ENCODE measurements around the gene LDLRAD4.
"Not testable (repeated sequence)": the region's sequence is repeated elsewhere in the genome, so short reads cannot be mapped to it uniquely, and the experiment has no call there.

The LDLRAD4 gene

GRCh38 chr18:13681701-13682100, 463.1 kb downstream of the LDLRAD4 start:
- DNase-seq (ENCODE audit: low spot score), result no peak

- no peak for DNase-seq (ENCODE audit: low spot score)
Measured at GRCh38 chr18:13684546-13684945, 466.0 kb downstream of the LDLRAD4 start.

- DNase-seq (ENCODE audit: low spot score), result no peak
Measured at GRCh38 chr18:13688191-13689136, 469.9 kb downstream of the LDLRAD4 start.

GRCh38 chr18:13690060-13690459, 471.5 kb downstream of the LDLRAD4 start:
- DNase-seq (ENCODE audit: low spot score), result not testable (repeated sequence)

GRCh38 chr18:13695337-13695736, 476.8 kb downstream of the LDLRAD4 start:
- DNase-seq (ENCODE audit: low spot score), result not testable (repeated sequence)

GRCh38 chr18:13696961-13697360, 478.4 kb downstream of the LDLRAD4 start:
- DNase-seq (ENCODE audit: low spot score), result no peak

GRCh38 chr18:13700153-13700552, 481.6 kb downstream of the LDLRAD4 start:
- no peak for DNase-seq (ENCODE audit: low spot score)
